Activated CD8-positive, alpha-beta memory T cell treated with anti-CD3 and anti-CD28 coated beads for 1 hour (primary cell): ENCODE results near the gene PHF11.

Source experiments
- DNase-seq, 2 donors: peaks; one replicate each; pipeline ENCODE4 v3.0.0-alpha.2; 2020; ENCODE audit warnings: low read depth in 1 of 2; ENCODE audit errors: extremely low read depth in 1 of 2

PHF11 gene

DNA sequence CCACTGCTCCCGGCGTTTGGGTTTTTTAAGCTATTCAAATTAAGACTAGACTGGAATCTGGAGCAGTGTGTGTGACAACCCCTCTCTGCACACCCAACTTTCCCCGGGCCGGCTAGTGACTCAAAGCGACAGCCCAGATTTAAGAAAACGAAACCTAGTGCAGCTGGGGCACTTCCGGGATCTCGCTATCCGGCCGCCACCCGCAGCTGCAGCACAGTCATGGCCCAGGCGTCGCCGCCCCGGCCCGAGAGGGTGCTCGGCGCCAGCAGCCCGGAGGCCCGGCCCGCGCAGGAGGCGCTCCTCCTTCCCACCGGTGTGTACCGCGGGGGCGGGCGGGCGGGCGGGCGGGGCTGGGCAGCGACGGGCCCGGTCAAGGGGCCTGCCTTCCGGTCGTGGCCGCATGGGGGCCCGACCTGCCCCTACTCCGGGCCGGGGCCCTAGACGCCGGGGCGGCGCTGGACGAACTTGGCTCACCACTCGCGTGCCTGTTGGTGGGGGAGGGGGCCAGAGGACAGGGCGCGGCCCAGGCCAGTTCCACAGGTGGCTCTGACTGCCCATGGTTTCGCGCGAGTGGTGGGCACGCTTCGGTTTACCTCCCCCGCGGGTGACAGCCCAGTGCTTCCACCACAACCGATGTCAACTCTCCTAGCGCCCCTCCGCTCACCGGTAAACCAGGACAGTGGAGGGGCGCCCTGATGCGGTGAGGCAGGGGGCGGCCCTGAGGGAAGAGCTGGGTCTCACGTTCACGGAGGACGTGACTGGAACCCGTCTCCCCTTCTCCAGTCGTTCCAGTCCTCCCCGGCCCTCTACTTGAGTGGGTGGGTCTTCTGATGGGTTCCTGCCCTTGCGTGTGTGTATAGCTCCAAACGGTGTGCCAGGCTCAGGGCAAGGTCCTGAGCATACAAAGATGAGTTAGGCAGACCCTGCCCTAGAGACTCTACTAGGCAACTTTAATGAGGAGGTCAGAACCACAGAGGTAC, at the start of gene PHF11:
Gene PHF11, plus strand, starts transcription at position 171 of the 980 bp plus-strand sequence. Its CDS starts 49 bp downstream, at position 220.
- peak; percentile 74 to 76 for DNase-seq

GRCh38 chr13:49446473-49446872, 49.3 kb upstream of the PHF11 start:
- DNase-seq = no peak

DNA sequence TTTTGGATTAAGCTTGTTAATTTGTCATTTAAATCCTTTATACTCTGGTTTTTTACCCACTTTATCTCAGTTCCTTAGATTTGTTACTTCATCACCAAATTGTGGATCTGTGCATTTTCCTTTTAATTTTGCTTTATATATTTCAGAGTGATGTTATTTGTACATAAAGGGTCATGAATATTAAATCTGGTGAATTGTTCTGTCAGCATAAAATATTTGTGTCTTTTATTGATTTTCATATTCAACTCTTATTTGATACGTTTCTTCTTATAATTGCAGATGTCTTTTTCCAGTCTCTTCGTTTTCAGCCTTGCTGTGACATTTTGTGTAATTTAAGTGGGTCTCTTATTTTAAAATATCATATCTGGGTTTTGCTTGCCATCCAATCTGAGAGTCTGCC, 47.0 kb upstream of the PHF11 start:
- DNase-seq = no peak

DNA sequence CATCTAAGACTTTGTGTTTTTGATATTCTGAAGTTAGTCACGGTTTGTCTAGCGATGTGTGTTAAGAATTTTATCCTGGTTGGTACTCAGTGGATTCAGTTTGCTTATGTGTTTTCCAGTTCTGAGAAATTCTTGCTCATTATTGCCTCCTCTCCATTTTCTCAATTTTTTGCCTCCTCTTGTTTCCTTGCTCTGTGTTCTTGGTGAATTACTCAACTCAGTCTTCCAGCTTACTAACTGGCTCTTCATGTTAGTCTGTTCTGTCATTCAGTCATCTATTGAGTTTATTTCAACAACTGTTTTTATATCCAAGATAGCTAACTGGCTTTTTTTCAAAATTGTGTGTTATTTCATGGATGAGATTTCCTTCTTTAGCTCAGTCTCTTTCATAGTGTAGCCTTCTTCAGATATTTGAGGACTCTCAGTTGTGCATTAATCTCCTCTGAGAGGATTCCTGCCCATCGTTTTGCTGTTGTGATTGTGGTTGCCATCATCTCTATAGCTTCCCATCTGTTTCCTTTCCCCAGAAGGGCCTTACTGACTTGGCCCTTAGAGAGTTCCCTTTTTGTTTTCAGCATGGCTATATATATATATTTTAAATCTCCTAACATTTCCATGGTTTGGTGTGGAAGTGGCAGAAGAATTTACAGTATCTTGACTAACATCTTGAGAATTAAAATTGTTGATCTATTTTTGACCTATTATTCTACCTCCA, 45.5 kb upstream of the PHF11 start:
- no peak for DNase-seq

DNA sequence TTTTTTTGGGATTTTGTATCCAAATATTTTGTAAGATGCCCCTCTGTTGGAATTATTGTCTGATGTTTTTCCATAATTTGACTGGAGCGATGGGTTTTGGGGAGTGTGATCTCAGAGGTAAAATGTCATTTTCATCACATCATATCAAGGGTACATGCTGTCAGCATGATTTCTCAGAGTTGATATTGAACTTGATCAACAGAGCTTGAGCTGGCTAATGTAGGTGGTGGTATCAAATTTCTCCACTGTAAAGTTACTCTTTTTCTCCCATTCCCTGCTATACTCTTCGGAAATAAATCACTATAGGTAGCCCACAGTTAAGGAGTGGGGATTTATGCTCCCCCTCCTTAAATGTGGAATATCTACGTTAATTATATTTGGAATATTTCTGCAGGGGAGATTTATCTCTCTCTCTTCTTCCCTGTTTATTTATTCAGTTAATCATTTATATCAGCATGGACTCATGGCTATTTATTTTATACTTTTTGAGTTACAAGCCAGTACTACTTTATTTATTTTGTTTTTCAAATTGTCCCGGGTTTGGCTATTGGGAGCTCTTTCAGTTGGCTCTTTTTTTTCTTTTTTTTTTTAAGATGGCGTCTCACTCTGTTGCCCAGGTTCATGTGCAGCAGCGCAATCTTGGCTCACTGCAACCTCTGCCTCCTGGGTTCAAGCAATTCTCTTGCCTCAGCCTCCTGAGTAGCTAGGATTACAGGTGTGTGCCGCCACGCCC, 42.9 kb upstream of the PHF11 start:
- no peak for DNase-seq

DNA sequence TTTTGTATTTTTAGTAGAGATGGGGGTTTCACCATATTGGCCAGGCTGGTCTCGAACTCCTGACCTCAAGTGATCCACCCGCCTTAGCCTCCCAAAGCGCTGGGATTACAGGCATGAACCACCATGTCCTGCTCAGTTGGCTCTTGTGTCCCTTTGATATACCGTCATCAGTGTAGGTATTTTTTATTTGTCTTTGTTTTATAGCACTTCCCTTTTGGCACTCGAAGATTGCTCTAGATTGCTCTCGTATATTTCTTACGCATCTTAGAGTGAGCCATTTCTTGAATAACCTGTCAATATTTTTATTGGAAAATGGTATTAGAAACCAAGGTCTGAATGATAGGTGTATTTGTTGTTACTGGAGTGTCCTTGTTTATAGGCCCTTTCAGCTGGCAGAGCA, 42.3 kb upstream of the PHF11 start:
- no peak for DNase-seq

DNA sequence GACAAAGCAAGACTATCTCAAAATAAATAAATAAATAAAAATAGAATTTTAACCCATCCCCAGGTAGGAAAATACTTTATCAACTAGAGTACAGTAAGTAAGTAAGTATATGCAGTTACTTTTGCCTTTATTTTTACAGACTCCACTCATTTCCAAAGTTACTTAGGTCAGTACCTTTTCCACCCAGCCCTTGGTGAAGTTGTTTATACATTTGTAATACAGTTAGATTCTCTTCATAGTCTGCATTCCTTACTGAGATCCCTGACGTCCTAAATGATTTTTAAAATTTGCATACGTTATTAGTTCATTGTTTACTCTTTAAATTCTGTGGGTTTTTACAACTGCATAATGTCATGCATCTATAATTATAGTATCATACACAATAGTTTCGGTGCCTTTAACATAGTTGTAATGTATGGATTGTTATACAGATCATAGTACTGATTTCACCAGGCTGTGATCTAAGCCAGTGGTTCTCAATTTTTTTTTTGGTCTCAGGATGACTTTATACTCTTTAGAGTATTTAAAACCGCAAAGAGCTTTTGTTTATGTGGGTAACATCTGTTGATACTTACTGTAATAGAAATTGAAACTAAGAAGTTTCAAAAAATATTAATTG, 41.3 kb upstream of the PHF11 start:
- no peak for DNase-seq

DNA sequence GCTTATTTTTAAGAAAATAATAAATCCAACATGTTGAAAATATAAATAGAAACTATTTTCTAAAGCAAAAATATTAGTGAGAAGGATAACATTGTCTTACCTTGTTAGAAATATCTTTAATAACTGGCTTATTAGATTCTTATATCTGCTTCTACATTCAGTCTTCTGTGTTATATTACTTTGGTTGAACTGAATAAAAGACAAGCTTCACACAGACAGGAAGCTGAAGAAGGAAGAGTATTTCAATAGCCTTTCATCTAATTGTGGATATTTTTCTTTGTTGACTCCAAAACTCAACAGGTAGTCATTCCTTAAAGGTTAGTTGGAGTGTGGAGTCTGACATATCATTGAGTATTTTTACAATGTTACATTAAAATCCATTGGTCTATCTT, 40.8 kb upstream of the PHF11 start:
- no peak for DNase-seq

- no peak for DNase-seq
Observed at GRCh38 chr13:49456156-49456555, 39.6 kb upstream of the PHF11 start.

- no peak for DNase-seq
Observed at GRCh38 chr13:49457221-49457620, 38.5 kb upstream of the PHF11 start.

DNA sequence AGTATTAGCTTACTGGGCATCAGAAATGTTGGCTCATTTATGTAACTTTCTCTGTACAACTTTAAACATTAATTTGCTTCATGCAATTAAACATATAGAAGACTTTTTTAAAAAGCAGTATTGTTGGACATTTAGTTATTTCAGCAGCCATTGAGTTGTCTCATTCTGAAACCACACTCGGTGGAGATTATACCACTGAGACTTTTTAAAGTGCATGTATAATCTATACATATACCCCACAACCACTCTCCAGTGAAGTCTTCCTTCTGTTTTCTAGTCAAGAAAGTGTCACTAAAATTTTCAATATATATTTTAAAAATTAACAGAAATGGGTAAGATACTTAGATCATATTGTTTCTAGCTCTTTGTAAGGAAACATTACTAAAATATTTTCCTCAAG, 36.2 kb upstream of the PHF11 start:
- DNase-seq = no peak

GRCh38 chr13:49464085-49464484, 31.7 kb upstream of the PHF11 start:
- no peak for DNase-seq

GRCh38 chr13:49464621-49465325, 31.0 kb upstream of the PHF11 start:
- DNase-seq = no peak

- no peak for DNase-seq
Observed at GRCh38 chr13:49466292-49466838, 29.4 kb upstream of the PHF11 start.

DNA sequence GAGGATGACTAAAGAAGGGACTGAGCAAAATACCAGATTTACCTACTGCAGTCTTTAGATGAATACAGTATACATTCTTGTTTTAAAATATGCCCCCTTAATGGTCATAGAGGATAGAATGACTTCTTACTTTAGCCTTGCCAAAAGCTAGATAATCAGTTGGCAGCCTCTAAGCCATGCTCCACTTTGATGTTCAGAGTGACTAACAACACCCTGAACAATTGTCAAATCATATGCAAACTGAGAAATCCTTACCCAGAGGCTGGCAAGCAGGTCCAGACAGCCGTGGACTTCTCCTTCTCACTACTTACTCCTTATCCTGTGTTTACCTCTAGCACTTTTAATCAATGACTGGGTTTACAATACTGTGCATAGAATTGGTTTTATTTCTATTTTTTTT, 23.6 kb upstream of the PHF11 start:
- DNase-seq = no peak

GRCh38 chr13:49476529-49476928, 19.2 kb upstream of the PHF11 start:
- no peak for DNase-seq

DNA sequence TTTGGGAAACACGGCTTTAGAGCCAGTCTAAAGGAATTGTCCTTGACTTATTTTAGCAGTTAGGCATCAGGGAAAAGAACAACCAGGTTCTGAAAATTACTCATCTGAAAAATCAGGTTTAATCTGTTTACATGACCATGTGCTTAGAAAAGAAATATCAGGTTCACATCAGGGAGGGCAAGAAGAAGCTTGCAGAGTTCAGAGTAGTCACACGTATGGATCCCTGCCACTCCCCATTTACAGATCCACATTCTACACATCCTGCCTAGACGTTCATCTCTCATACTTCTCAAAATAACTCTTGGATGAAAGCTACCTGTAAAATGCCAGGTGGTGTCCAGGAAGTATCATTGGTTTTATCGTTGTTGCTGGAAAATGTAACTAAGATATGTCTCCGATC, 14.0 kb upstream of the PHF11 start:
- no peak for DNase-seq

- DNase-seq = no peak
Observed at GRCh38 chr13:49488563-49488962, 7.2 kb upstream of the PHF11 start.

DNA sequence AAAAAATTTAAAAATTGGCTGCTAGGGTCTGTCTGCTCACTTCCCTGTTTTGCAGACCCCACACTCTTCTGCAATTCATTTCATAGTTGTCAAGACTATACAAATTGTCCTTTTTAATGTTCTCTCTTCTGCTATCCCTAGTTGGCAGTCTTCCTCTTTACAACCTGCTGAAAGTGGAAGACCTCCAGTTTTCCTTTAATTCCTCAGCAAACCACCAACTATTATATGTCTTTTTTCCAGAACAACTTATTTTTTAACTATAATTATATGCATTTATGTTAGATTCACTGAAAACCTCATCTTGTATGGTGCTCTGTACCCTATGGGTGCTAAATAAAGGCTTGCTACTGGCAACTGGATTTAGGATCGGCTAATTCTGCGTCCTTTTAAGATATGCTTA, 1.1 kb upstream of the PHF11 start:
- no peak for DNase-seq

- DNase-seq = peak in 1 of 2 donors; percentile 18
Observed at GRCh38 chr13:49496837-49497236, 1.1 kb downstream of the PHF11 start.
